ENCODE results near the gene TMEM59L.

GRCh38 chr19:18633321-18633720, 20.7 kb downstream of the TMEM59L start:
- TF ChIP-seq CTCF (IDR thresholded peaks at IDR 0.05) (no peak), EZH2phosphoT487 (IDR thresholded peaks at IDR 0.05) (no peak), EZH2 (IDR thresholded peaks at IDR 0.05) (no peak)

Data from neural progenitor cell (in vitro differentiated cells).